Psoas muscle (tissue), 8 donors: ENCODE measurements around the gene EFCAB13. TPM values are rescaled to one million over a fixed set of nuclear protein-coding genes. Genes with fewer than 3 reads are reported as not detected.
"Not testable (repeated sequence)": the region's sequence is repeated elsewhere in the genome, so short reads cannot be mapped to it uniquely, and the experiment has no call there.

ENCODE experiments used
- ATAC-seq, 4 donors: fragments of 200-7000 bp; cut with Tn5 transposase; one replicate each; pipeline ENCODE4 v1.9.1; 2020; ENCODE audit warnings: moderate library complexity in 3 of 4, mild to moderate bottlenecking in 2 of 4
- DNase-seq, 2 donors: peaks; one replicate each; pipeline ENCODE4 v3.0.0-alpha.2; 2020
- H3K27ac ChIP-seq: fragments of 200-600 bp; one replicate; pipeline ENCODE4 v1.8.0; 2022
- H3K27me3 ChIP-seq, 3 donors: fragments of 200-600 bp in 1 of 3; one replicate each; pipeline versions ENCODE4 v1.6.1 to v1.8.0; 2013 to 2022; ENCODE audit warnings: low read length in 2 of 3, mild to moderate bottlenecking in 2 of 3, moderate library complexity in 1 of 3; ENCODE audit not compliant: insufficient read depth in 3 of 3
- H3K36me3 ChIP-seq, 2 donors: fragments of 200-600 bp in 1 of 2; one replicate each; pipeline versions ENCODE4 v1.6.1 to v1.8.0; 2013 to 2022; ENCODE audit warnings: low read depth in 1 of 2, mild to moderate bottlenecking in 1 of 2, moderate library complexity in 1 of 2; ENCODE audit not compliant: insufficient read depth in 1 of 2
- H3K4me1 ChIP-seq: fragments of 200-600 bp; one replicate; pipeline ENCODE4 v1.8.0; 2022
- H3K4me3 ChIP-seq: fragments of 200-600 bp; one replicate; pipeline ENCODE4 v1.8.0; 2022; ENCODE audit warnings: mild to moderate bottlenecking
- H3K9me3 ChIP-seq: fragments of 200-600 bp; one replicate; pipeline ENCODE4 v1.8.0; 2022
- WGBS, 3 donors: extraction: QIAGEN DNeasy Blood & Tissue Kit; methylation state at CpG; one replicate each; pipeline versions ENCODE4 v1.1.6 to v1.1.7; 2013; 5-methylcytosine and 5-hydroxymethylcytosine counted together
- intact Hi-C, 2 donors: fragments of 100-400 bp; cut with DNase I; formaldehyde crosslinking; loops; one replicate each; pipeline versions ENCODE4 v1.11.0 to v1.14.2; 2022
- polyA plus RNA-seq, 3 donors: library from polyadenylated mRNA; stranded (reverse); fragments of 200-250 nt; gene quantifications; one replicate each; pipeline ENCODE4 v1.2.3, GENCODE V29; 2013
- total RNA-seq, 4 donors: library from RNA; stranded (reverse); fragmentation: NEBNext Ultra II Directional in 2 of 4; extraction: Animal tissue kit (Norgen Biotek cat#: 25700) in 2 of 4; gene quantifications; one replicate each; pipeline versions ENCODE4 v1.2.1 to v1.2.4, GENCODE V29; 2021 to 2023
- TF ChIP-seq, protein P1 (sequence below): fragments of 200-600 bp; IDR thresholded peaks from one replicate; pipeline ENCODE4 v1.8.0; 2022; ENCODE audit warnings: antibody characterized with exemption
- donor health status: healthy with polysubstance abuse.
- donor health status: DM: no; HTN: no; CAD: no; lungs with moderate emphysema.
- donor health status: Bipolar disorder and iron deficiency.
- donor health status: healthy.
- donor health status: DM: yes; HTN: yes; CAD: no.
- donor health status: DM: no; HTN: no; CAD: no.
- donor health status: DM: no; HTN: no; CAD: no.
- donor health status: DM: yes; HTN: yes; CAD: no.

The EFCAB13 gene
- total and polyA plus RNA-seq, 7 donors: 0.32 to 2.2 (median 0.68) TPM

DNA sequence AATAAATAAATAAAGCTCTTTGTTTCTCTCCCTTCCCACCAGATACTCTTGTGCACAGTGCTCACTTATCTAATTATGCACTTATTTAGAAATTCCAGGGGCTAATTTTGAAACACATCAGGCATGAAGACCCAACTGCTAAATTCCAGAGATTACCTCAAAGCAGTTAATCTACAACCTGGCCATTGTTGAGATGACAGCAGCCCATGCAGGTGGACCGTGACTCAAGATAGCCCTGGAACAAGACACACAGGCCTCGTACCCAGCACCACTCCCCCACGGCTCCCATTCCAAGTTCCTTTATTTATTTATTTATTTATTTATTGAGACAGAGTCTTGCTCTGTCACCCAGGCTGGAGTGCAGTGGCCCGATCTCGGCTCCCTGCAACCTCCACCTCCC is 147.1 kb downstream of the EFCAB13 start:
- no peak for DNase-seq
- intact Hi-C loops: no loop called here
- Histone ChIP-seq H3K4me1 (peaks cover 6% of the 10 kb centered on the region), H3K27ac (no peak overlapping the region), H3K36me3 (peaks cover 0 to 25% of the 10 kb centered on the region in 2 donors), H3K27me3 (no peaks in the 10 kb centered on the region), H3K9me3 (no peaks in the 10 kb centered on the region), H3K4me3 (no peak overlapping the region)
- 92 to 97% (median 96%) methylated on average over 5 of the region's 5 CpGs for WGBS, 3 donors
- TF ChIP-seq, protein P1, sequence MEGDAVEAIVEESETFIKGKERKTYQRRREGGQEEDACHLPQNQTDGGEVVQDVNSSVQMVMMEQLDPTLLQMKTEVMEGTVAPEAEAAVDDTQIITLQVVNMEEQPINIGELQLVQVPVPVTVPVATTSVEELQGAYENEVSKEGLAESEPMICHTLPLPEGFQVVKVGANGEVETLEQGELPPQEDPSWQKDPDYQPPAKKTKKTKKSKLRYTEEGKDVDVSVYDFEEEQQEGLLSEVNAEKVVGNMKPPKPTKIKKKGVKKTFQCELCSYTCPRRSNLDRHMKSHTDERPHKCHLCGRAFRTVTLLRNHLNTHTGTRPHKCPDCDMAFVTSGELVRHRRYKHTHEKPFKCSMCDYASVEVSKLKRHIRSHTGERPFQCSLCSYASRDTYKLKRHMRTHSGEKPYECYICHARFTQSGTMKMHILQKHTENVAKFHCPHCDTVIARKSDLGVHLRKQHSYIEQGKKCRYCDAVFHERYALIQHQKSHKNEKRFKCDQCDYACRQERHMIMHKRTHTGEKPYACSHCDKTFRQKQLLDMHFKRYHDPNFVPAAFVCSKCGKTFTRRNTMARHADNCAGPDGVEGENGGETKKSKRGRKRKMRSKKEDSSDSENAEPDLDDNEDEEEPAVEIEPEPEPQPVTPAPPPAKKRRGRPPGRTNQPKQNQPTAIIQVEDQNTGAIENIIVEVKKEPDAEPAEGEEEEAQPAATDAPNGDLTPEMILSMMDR: no peak
- ATAC-seq: no peak

- not testable (repeated sequence) for H3K27ac ChIP-seq, H3K4me3 ChIP-seq
- WGBS, 3 donors: 91 to 94% (median 92%) methylated on average over 6 of the region's 6 CpGs
Measured at GRCh38 chr17:47472073-47472472, 148.3 kb downstream of the EFCAB13 start.

More at GRCh38 chr17:47472073-47472472, 148.3 kb downstream of the EFCAB13 start:
- H3K9me3 ChIP-seq, DNase-seq, H3K4me1 ChIP-seq, ATAC-seq, intact Hi-C loops, H3K27me3 ChIP-seq: not testable (repeated sequence)
- peaks cover 0 to 34% of the 10 kb centered on the region in 2 donors for H3K36me3 ChIP-seq

Other genes starting within 250 kb of the EFCAB13 start
- gene CDC27, start 134.7 kb upstream of the EFCAB13 start, total RNA-seq: 10 to 100 TPM; 72.5 to 78.4 (median 74.9) TPM
- gene CDC27, start 134.7 kb upstream of the EFCAB13 start, polyA plus RNA-seq: 10 to 100 TPM; 25.5 to 89.2 (median 37.9) TPM
- 1 to 10 TPM in 3 of 4 donors, under 1 TPM in 1; 0.89 to 6.7 (median 2.4) TPM for gene MYL4, start 114.6 kb upstream of the EFCAB13 start, total RNA-seq
- gene MYL4, start 114.6 kb upstream of the EFCAB13 start, polyA plus RNA-seq: 1 to 10 TPM in 2 of 3 donors, under 1 TPM in 1; 0.52 to 4.5 (median 1.3) TPM
- gene ITGB3, start 70.1 kb upstream of the EFCAB13 start, total RNA-seq: 1 to 10 TPM; 1.1 to 3.9 (median 2.2) TPM
- 1 to 10 TPM in 1 of 3 donors, under 1 TPM in 2; 0.32 to 5.4 (median 0.77) TPM for gene ITGB3, start 70.1 kb upstream of the EFCAB13 start, polyA plus RNA-seq
- 100 to 1,000 TPM; 161 to 218 (median 198) TPM for gene NPEPPS, start 207.2 kb downstream of the EFCAB13 start, total RNA-seq
- gene NPEPPS, start 207.2 kb downstream of the EFCAB13 start, polyA plus RNA-seq: 100 to 1,000 TPM in 1 of 3 donors, 10 to 100 TPM in 2; 50.4 to 170 (median 70.5) TPM